GM19099 (cell line): ENCODE data around the gene ERBB2.

Source experiments
- POLR2A ChIP-seq: IDR thresholded peaks from 3 replicates; pipeline ENCODE4 v1.6.1; 2011; ENCODE audit warnings: low read depth; ENCODE audit not compliant: insufficient read length; ENCODE audit errors: extremely low read depth

Gene ERBB2

DNA sequence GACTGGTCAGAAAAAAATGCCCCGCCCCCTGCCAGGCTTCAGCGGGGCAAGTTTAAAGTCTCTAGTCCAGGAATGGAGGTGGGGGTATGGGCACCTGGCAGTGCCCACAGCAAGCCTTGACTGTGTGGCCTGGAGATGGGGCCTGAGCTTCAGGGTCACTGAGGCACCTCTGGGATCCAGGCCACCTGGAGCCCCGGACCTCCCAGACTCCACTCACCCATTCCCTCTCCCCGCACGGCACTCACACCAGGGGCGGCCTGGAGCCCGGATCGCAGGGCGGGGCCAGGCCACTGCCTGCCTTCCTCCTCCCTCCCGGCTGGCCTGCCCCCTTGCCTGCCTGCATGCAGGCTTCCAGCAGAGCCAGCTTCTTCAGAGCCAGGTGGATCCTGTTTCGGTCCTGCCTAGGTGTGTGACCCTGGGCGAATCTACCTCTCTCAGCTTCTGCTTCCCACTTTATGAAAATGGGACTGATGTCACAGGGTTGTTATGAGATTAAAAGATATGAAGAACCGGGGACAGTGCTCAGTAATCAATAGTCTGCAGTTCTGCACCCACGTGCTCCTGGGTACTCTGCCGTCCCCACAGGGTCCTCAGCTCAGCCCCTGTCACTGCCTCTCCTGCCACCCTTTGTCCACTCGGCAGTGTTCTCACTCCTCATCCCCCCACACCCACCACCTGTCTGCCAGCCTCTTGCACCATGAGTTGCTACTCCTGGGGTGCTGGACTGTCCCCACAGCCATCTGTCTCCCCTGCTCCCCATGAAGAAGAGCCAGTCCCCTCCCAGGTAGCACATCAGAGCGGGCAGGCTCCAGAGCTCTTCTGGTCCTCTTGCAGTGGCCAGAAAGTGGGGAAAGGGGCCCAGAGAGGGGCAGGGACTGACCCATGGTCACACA is 35.9 kb upstream of the ERBB2 start:
- TF ChIP-seq POLR2A, result no peak

DNA sequence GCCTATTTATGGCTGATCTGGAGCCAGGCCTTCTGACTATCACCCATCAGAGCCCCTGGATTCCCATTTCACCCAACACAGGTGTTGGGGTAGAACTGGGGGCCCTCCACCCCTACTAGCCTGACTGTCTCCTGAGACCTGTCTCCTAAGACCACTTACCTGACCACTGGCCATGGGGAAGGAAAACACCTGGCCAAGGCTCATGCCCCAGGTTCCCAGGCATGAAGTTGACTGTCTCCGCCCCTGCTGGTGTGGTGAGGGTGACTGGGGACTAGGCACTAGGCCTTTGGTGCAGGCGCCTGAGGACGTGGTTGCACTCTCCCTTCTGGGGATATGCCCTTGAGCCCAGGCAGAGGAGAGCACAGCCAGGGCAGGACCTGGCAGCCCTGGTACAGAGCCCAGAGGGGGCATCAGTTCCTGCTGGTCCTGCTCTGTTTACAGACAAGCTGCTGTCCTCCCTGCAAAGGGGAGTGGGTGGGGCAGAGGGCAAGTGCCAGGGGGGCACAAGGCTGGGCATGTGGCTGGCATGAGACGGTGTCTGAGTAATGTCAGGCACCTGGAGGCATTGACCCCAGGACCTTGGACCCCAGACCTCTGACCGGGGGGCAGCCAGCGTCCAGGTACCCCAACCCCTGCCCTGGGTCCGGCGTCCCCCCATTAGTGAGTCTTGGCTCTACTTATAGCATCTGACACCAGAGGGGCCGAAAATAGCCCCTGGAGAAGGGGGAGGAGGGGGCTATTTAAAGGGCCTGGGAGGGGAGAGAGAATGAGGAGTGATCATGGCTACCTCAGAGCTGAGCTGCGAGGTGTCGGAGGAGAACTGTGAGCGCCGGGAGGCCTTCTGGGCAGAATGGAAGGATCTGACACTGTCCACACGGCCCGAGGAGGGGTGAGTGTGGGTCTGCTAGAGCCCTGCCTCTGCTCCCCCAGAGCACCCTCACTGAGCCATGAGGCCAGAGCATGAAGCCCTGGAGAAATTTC is 35.0 kb upstream of the ERBB2 start, which contains the start of gene TCAP:
Gene TCAP (plus strand): TSS at position 769 of the 981 bp plus-strand sequence. CDS start 11 bp downstream, at position 780.
- TF ChIP-seq POLR2A, result no peak

DNA sequence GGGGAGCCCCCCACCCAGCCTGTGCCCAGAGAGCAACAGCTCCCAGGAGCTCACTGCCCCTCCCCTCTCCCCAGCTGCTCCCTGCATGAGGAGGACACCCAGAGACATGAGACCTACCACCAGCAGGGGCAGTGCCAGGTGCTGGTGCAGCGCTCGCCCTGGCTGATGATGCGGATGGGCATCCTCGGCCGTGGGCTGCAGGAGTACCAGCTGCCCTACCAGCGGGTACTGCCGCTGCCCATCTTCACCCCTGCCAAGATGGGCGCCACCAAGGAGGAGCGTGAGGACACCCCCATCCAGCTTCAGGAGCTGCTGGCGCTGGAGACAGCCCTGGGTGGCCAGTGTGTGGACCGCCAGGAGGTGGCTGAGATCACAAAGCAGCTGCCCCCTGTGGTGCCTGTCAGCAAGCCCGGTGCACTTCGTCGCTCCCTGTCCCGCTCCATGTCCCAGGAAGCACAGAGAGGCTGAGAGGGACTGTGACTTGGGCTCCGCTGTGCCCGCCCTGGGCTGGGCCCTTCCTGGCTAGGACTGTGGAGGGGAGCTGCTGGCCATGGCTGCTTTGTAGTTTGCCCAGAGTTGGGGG is 34.1 kb upstream of the ERBB2 start:
- no peak for TF ChIP-seq POLR2A

DNA sequence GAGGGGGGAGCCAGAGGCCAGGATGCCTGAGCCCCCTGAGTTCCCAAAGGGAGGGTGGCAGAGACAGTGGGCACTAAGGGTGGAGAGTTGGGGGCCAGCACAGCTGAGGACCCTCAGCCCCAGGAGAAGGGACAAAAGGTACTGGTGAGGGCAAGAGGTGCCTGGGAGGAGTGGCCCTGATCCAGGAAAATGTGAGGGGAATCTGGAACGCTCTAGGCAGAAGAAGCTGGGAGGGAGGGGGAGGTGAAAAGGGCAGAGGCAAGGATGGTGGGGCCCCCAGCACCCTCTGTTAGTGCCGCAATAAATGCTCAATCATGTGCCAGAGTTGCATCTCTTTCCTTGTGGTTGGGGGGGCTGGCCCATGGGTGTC is 33.6 kb upstream of the ERBB2 start:
- no peak for TF ChIP-seq POLR2A

DNA sequence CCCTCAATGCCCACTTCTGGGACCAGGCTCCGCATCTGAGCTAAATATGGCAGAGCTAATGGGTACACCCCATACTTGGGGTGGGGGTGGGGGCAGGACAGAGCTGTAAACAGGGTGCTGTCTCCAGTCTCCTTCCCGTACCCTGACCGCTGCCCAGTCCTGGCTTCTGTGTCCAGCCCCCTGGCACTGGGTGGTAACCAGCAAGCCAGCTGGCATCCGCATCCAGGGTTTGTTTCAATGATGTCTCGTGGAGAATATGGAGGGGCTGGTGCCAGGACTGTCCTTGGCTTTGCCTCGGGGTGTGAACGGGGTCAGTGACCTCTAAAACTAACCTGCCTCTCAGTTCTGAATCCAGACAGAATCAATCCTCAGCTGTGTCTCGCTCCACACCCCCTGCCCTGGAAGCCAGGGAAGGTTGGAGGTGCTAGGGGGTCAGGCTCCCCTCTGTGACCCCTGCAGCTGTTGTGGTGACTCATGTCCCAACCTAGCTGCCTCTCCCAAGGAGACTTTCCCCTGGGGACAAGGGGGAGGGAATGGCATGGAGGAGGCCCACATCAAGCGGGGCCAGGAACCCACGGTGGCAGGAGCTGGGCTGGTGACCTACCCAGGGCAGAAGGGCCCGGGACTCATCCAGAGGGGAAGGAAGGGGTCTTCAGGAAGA is 33.1 kb upstream of the ERBB2 start:
- no peak for TF ChIP-seq POLR2A

DNA sequence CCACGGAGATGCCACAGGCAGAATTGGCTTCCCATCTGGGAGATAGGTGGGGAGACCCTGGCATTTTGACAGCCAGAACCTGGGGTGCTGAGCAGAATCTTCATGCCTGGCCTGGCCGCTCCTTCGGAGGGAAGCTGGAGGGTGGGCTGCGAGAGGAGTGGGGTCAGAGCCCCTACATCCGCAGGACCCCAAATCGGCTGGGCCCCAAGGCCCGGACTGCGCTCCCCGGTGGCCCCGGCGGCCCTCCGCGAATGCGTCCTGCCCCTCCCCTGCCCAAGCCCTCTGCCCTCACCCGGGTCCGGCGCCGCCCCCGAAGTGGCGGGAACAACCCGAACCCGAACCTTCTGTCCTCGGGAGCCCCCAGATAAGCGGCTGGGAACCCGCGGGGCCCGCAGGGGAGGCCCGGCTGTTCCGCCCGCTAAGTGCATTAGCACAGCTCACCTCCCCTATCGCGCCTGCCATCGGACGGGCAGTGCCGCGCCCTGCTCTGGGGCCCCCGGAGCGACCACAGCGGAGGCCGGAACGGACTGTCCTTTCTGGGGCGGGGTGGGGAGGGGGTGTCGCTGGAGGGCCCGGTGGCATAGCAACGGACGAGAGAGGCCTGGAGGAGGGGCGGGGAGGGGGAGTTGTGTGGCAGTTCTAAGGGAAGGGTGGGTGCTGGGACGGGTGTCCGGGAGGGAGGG is 32.5 kb upstream of the ERBB2 start:
- no peak for TF ChIP-seq POLR2A

DNA sequence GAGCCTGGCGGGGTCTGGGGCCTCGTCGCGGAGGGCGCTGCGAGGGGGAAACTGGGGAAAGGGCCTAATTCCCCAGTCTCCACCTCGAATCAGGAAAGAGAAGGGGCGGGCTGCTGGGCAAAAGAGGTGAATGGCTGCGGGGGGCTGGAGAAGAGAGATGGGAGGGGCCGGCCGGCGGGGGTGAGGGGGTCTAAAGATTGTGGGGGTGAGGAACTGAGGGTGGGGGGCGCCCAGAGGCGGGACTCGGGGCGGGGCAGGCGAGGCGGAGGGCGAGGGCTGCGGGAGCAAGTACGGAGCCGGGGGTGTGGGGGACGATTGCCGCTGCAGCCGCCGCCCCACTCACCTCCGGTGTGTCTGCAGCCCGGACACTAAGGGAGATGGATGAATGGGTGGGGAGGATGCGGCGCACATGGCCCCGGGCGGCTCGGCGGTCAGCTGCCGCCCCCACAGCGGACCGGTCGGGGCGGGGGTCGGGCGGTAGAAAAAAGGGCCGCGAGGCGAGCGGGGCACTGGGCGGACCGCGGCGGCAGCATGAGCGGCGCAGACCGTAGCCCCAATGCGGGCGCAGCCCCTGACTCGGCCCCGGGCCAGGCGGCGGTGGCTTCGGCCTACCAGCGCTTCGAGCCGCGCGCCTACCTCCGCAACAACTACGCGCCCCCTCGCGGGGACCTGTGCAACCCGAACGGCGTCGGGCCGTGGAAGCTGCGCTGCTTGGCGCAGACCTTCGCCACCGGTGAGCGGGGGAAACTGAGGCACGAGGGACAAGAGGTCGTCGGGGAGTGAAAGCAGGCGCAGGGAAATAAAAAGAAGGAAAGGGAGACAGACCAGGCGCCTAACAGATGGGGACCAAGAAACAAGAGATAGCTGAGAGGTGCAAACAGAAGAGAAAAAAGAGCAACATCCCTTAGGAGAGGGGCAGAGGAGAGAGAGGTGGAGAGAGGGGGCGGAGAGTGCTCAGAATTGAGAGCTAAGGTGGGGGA is 31.6 kb upstream of the ERBB2 start, which contains the start of gene PNMT:
Gene PNMT (plus strand): TSS at position 509 of the 980 bp plus-strand sequence. CDS start 23 bp downstream, at position 532.
- TF ChIP-seq POLR2A, result no peak

DNA sequence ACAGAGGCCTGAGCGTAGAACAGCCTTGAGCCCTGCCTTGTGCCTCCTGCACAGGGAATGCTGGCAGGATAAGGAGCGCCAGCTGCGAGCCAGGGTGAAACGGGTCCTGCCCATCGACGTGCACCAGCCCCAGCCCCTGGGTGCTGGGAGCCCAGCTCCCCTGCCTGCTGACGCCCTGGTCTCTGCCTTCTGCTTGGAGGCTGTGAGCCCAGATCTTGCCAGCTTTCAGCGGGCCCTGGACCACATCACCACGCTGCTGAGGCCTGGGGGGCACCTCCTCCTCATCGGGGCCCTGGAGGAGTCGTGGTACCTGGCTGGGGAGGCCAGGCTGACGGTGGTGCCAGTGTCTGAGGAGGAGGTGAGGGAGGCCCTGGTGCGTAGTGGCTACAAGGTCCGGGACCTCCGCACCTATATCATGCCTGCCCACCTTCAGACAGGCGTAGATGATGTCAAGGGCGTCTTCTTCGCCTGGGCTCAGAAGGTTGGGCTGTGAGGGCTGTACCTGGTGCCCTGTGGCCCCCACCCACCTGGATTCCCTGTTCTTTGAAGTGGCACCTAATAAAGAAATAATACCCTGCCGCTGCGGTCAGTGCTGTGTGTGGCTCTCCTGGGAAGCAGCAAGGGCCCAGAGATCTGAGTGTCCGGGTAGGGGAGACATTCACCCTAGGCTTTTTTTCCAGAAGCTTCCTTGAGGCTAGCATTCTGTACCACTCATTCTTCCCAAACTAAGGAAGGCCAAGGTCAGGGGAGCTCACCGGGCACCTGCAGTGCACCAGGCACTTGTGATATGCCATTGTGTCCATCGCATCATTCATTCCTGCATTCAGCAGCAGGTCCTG is 29.7 kb upstream of the ERBB2 start:
- TF ChIP-seq POLR2A, result no peak

DNA sequence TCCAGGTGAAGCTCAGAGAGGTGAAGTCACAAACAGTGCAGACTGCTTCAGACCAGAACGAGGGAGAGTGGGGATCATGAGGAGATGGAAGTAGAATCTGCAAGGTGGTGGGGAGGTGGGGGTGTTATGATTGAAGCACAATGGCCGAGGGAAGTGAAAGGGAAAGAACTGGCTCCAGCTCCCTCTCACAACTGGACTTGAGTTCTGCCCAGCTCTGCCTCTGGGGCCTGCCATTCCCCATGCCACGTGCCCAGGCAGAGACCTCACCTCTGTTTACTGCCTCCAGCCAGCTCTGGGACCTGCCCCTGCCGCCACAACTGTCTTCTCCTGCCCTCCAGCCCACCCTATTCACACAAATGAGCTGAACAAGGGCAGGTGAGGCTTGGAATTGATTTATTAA is 29.1 kb upstream of the ERBB2 start:
- no peak for TF ChIP-seq POLR2A

DNA sequence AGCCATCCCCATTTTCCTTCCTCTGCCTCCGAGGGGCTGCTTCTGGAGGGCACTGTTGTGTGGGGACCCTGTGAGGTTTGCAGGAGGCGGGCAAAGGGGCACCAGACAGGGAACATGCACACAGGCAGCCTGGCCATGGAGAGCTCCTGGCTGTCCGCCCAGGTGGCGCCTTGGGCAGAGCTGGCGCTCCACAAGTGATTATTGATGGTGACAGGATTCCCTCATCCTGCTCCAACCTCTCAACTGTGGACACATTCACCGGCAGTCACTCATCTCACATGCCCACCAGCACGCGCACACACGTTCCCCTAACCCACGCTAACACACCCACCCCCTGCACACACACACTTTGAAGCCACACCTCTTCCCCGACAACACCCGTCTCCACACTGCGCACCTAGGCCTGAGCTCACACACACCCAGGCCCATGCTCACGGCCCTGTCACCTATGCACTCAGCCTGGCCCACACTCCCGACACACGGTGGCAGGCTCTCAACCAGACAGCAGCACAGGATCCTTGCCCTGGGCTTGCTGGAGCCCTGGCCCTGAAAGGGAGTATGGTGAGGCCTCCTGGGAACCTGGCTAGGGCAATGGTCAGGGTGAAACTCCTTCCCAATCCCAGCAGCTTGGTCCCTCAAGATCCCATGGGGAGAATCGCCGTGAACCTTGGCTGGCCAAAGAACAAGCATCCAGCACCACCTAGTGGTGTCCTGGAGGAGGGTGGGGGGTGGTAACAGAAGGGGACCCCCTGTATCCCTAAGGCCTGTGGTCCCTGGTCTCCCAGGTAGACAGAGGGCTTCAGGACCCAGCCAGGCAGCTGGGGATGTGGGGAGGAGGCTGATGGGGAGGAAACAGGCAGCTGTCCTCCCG is 28.0 kb upstream of the ERBB2 start:
- TF ChIP-seq POLR2A, result no peak
